ENCODE data around the gene SH3BP5.

The SH3BP5 gene

DNA sequence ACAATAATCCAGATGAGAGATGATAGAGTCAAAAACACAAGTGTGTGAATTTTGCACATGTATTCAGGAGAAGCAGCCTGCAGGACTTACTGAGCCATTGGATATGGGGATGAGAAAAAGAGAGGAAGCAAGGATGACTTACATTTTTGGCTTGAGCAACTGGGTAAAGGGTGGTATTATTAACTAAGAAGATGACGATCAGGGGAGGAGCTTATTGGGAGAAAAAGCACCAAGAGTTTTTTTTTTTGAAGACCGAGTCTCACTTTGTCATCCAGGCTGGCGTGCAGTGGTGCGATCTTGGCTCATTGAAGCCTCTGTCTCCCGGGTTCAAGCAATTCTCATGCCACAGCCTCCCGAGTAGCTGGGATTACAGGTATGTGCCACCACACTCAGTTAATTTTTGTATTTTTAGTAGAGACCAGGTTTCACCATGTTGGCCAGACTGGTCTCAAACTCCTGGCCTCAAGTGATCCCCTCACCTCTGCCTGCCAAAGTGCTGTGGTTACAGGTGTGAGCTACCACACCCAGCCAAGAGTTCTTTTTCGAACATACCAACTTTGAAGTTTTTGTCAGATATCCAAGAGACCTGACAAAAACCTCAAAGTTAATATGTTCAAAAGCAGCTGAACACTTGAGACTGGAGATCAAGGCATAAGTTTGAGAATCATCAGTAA lies 14.8 kb upstream of the SH3BP5 start:
- DNase-seq: no peak

DNA sequence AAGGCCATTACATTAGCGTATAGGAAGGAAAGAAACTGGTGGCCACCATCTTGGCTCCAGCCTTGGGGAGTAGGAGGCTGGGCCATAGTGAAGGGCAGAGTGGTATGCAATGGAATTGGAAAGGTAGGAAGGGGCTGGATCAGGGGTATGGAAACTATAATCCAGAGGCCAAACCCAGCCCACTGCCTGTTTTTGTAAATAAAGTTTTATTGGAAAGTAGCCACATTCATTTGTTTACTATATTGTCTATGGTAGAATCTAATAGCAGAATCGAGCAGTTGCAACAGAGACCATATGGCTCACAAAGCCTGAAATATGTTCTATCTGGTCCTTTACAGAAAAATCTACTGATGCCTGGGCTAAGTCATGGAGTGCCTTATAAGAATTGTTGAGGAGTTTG lies 14.1 kb upstream of the SH3BP5 start:
- no peak for DNase-seq

DNA sequence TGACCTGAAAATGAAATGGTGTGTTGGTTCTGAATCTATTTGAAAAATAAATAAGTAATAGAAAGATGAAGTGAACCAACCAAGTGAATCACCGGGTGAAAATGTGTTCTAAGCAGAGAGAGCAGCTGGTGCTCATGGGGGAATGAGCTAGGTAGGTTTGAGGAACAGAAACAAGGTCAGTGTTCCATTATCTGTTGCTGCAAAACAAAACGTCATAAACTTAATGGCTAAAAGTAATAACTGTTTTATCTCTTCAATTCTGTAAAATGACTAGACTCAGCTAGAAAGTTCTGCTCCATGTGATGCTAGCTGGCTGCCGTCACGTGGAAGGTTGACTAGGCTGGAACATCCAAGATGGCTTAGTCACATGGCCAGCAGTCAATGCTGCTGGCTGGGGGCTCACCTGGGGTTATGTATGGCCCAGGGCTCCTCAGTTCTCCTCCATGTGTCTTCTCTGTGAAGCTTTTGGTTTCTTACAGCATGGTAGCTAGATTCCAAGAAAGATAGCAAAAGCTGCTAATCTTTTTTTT lies 13.3 kb upstream of the SH3BP5 start:
- no peak for DNase-seq

DNA sequence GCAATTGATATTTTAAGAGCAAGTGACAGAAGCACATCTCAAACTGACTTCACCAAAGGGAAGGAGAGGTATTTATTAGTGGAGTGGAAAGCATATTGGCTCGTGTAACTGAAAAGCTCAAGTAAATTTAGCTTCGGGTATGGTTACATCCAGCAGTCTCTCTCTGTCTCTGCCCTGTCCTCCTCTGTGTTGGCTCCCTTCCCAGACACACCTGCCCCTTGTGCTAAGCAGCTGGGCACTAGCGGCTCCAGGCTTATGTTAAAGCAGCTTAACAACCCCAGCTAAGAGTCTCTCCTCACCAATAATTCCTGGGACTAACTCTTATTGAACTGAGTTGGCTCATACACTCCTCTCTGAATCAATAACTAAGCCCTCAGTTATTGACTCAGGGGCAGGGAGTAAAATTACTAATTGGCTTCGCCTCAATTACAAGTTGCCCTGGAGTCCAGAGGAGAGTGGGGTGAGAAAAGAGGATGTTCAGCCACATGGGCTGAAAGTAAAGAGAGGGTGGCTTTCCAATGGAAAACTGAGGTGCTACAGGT lies 12.8 kb upstream of the SH3BP5 start:
- DNase-seq: peak; percentile 79 to 90

DNA sequence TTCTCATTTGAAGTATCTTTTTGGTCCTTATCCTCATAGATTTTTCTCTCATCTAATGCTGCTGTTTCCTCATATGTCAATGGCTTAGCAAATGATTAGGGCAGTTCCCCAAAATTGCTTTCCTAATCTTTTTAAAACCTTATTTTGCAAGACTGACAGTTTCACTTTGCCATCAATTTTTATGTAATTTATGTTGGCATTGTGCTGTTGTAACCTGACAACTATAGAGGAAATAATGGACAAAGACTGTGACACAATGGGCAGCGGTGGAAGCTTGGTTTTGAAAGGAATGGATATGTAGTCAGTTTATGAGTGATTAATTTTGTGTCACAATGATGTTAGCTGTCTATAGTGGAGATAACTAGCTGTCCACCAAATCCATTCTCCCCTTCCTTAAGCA lies 10.6 kb upstream of the SH3BP5 start:
- DNase-seq: no peak

DNA sequence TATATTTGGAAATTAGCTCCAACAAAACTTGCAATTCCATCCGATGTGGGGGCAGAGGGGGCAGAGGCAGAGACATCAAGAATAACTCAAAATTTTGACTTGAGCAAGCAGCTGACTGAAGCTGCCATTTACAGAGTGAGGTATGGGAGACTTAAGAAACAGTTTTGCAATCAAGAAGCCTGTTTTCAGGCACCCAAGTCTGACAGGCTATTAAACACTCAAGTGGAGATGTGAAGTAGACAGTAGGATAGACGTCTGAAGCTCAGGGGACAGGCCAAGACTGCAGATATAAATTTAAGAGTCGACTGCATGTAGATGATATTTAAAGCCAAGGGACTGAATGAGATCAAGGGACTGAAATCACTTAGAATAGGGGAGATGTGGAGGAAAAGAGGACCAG lies 9.9 kb upstream of the SH3BP5 start:
- no peak for DNase-seq

DNA sequence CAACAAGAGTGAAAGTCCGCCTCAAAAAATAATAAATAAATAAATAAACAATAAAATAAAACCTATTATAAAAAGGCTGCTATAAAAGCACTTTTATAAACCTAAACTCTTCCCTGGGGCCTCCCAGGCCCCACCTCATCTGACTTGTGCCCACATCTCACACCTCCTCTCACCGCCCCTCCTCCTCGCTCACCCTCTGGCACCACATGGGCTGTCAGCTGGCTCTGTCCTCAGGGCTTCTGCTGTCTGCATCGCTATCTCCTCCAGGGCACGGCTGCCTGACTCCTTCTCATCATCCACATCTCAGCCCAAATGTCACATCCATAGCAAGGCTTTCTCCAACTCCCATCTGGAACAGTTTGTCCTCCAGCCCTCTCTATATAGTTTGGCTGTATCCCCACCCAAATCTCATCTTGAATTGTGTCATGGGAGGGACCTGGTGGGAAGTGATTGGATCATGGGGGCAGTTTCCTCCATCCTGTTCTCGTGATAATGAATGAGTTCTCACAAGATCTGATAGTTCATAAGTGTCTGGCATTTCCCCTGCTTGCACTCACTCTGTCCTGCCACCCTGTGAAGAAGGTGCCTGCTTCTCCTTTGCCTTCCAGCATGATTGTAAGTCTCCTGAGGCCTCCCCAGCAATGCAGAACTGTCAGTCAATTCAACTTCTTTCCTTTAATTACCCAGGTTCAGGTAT lies 8.8 kb upstream of the SH3BP5 start:
- DNase-seq: no peak

DNA sequence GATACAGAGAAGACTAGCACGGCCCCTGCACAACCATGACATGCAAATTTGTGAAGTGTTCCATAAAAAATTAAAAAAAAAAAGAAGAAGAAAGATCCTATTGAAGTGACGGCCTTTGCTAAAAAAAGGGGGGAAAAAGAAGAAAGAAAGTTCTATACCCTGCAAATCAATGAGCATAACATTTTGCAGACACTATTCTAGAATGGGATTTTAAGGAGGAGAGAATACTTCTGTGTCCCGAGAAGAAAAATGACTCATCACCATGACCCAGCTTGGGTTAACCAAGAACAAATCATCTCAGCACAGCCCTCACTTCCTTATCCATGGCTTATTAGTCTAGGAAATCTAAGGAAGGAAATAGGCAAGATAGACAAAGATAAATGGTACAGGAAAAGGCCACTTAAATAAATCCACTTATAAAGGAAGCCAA lies 7.4 kb upstream of the SH3BP5 start:
- no peak for DNase-seq

DNA sequence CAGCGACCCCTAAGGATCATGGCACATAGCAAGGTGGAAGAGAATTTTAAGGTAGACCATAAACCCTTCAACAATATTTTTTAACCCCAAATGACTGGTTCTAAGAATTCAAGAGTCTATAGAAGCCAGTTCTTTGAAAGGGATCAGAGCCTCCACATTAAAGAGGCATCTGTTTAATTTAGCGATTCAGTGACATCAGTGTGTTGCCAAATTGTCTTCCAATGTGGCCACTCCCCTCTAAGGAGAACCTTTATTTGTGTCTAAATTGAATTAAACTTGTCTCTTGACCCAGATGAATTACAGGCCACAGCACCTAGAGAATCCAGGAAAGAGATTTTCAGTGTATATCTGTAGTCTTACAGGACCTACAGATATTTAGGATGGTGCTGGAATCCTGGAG lies 6.6 kb upstream of the SH3BP5 start:
- no peak for DNase-seq

DNA sequence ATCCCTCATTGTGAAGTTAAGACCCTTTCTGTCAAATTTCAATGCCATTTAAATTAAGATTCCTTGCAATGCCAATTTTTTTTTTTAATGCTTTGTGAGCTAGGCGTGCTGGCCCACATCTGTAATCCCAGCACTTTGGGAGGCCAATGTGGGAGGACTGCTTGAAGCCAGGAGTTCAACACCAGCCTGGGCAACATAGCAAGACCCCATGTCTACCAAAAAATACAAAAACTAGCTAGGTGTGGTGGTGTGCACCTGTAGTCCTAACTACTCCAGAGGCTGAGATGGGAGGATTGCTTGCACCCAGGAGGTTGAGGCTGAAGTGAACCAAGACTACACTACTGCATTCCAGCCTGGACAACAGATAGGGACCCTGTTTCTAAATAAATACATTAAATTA lies 5.6 kb upstream of the SH3BP5 start:
- DNase-seq: no peak

DNA sequence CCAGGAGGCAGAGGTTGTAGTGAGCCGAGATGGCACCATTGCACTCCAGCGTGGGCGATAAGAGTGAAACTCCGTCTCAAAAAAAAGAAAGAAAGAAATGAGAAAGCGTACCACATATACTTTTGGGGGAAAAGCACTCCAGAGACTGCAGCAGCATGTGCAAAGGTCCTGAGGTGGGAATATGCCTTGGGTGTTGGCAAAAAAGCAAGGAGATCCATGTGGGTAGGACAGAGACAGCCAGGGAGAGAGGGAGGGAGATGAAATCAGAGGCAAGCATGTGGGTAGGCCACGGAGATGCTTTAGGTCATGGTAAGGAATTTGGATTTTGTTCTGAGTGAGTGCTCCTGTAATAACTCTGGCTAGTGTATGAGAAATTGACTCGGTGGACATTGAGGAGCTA lies 3.7 kb upstream of the SH3BP5 start:
- no peak for DNase-seq

DNA sequence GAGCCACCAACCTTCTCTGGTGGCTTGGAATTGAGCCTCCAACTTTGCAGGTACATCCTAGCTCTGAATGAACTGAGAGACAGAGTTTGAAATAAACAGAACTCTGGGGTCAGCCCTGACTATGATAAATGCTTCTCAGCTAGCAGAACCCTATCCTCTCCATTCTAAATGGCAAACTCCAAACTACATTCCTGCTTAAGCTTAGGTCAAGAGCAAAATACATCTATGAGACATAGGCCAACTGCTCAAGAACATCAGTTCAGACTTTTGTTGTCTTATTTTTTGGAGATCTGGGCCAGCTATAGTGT lies 1.5 kb upstream of the SH3BP5 start:
- no peak for DNase-seq

DNA sequence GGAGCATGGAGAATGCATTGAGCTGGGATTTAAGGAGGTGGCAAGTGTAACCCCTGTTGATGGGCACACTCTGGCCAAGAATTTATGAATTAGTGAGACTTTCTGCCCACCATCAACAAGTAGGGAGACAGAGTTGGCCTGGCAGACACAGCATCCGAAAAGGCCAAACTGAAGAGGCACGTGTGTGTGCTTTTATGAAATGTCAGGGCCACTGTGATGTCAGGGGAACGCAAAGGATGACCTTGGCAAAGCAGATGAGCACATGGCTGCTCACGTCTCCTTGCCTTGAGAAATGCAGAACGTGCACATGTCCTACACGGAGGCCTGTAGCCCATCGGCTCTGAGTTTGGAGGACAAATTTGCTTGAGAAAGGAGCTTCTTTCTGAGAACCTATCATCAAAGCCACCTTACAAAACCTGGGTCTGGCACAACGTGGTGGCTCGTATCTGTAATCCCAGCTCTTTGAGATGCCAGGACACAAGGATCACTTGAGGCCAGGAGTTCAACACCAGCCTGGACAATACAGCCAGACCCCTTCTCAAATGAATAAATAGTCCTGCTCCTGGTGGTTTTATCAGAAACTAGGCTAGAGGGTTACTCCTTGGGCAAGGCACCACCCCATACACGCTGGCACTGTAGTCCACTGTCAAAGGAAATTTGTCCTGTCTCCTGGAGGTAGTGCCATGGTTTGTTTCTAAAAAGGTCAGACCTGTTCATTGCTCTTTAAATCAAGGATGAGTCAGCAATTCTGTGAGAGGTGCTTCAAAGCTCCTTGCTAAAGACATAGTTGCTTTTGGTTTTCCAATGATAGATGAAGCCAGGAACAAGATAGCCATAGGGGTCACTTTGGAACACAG lies 941 bp upstream of the SH3BP5 start:
- DNase-seq: peak in 1 of 2 experiments; percentile 6

DNA sequence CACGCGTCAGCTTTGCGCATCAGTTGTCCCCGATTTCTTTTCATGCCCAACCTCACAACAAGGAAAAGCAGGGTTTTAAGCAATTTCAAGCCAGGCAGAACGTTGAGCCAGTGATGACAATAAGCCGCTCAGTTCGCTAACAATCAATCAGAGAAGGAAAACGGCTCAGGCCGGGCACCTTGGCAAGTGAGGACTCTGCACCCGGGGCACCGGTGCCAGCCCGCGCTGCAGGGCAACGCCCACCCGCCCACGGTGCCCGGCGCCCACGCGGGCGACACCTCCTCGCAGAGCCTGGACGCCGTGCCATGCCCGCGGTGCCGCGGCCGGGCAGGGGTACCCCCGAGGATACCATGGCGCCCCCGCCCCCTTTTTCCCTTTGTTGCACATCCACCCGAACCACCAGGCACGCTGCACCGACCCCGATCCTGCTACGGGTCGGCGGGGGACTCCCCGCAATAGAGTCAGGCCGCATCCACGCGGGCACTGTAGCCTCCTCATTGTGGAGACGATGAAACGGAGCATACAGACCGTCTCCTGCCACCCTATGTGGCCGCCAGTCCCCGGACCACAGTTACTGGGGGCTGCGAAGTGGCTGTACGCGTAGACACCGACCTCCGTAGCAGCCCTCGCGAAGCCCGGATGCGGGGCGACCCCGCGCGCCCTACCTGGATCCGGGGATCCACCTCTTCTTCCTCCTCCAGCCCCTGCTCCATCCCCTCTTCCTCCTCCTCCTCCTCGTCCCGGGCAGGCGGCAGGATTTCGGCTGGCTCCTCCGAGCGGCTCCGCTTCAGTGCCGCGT lies 581 bp downstream of the SH3BP5 start:
- DNase-seq: peak in 1 of 2 experiments; percentile 29

DNA sequence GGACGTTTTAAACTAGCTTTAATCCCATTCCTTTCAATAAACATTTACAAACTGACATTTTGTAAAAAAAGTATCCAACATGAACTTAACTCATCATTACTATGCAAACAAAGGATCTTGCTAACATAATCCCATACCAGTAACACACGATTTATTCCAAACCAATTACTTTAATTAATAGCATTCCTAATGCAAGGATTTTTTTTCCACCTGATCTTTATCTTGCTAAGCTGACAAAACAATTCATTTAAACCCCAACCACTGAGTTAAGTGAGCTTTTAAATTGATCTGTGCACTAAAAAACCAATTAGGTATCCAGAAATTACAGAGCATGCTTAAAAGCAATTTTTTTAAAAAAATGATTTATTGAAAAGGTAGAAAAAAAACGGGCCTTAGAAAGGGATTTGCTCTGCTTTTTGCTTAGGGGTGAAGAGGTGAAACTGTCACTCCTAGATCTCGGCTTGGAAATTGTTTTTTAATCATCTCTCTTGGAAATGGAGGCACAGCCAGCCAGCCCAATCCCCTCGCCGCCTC lies 1.2 kb downstream of the SH3BP5 start:
- DNase-seq: no peak

DNA sequence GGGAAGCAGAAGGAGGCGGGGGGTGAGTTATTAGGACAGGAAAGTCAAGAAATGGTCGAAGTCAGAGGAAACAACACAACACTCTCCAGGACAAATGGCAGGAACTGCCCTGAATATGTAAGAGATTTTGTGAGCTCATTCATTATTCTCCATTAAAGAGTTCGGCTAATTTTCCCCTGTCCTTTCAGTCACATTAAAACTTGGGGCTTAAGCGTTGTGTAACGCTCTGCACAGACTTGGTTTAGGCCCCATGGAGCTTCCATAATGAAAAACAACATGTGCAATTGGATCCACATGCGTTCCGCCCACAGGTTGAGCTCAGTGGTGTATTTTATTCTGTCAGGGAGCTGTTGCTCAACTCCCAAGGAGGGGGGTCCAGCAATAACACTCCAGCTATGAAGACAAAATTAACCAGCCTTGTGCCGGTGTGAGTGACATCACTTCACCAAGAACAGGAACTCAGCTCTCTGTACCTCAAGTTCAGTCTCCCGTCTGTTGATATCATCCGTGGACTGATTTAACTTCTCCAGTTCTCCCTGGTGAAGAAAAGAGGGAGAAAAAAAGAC lies 2.3 kb downstream of the SH3BP5 start:
- no peak for DNase-seq

DNA sequence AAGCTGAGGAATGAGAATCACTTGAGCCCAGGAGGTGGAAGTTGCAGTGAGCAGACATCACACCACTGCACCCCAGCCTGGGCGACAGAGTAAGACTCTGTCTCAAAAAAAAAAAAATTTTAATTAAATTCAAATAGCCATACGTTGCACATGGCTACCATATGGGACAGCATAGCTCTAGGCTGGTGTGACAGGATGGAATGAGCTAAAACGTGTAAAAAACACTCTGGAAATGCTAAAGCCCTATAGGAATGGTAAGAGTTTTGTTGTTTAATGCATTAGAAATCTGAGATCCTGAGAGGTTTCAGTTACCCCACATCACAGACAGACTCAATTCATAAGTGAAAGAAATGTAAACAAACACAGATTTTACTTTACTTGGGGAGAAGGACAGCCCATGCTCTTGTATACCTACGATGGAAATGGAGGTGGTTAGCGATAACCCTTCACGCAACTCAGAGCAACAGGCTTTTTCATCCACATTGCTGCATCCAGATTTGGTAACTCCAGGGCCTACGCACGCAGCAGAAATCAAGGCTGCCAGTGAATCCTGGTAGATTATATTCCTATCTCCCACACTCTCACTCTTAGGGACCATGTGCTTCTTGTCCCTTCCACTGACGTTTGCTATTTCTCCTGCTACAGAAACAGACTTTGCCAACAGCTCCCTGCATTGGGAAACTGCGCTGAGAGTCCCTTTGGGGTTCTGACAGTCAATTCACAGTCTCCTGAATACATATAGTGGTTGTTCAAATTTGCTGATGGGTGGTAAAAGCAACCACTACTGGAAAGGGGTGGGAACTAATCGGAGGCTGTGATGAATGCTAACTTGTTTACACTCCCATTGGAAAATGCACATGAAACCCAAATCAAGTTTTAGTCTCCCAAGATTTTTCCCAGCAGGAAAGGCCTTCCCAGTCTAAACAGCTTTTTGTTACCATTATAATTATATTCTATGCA lies 3.1 kb downstream of the SH3BP5 start:
- no peak for DNase-seq

DNA sequence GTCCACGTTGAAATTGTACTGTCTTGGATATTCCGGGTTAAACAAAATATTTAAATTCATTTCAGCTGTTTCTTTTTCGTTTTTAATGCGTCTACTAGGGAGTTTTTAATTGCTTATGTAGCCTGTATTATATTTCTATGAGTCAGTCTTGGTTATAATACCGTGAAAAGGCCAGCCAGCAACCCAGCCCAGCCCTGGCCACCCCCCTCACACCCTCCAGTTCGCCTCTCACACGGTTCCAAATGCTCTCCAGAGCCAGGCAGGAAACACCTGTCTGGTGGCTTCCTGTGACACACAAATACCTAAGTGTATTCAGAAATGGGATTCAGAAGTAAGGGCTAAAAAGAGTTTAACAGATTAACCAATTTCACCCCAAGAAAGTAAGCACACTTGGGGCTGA lies 4.4 kb downstream of the SH3BP5 start:
- DNase-seq: peak; percentile 70 to 72

DNA sequence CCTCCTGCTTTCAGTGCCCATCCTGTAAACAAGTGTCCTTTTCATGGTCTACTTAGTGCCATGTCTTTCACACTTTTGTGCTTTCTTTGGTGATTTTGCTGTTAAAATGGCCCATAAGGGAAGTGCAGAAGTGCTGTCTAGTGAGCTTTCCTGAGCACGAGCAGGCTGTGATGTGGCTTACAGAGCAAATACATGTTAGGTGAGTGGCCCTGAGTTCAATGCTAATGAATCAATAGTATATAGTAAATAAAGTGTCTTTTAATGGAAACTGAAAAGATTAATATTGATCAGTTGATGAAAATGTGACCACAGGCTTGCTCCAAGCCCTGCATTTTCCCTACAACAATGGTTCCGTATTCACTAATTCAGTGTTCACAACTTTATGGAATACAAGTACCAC lies 5.7 kb downstream of the SH3BP5 start:
- no peak for DNase-seq

DNA sequence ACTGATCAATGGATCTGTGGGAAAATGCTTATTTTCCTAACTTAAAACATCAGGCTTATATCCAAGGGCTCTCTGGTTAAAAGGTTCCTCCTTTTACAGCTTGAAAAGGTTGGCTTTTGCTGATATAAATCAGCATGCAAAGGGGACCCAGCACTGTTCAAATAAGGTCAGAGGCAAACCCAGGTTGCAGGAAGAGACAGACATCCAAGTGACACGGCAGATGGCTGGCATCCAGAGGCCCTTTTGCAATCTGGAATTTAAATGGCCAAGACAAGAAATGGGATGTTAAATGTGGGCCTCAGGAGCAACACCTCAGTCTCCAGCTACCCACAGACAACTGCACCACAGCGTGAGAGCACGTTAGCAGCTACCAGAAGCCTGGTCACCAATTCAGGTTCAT lies 6.3 kb downstream of the SH3BP5 start:
- DNase-seq: peak in 1 of 2 experiments; percentile 5

DNA sequence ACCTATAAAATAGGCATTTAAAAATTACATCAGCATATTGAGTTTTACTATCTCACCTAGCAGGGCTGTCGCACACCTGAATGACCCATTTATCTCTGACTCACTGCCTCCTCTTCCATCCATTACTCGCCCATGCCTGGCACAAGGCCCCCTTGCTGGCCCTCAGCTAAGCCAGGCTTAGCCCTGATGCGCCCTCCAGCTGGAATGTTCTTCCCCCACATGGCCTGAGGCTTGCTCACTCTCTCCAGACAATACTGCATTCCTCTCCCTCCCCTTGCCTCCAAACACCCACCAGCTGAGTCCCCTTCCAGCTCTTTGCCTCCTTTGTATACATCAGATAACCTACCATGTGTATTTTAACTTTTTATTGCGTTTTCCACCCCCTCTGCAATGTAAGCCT lies 7.2 kb downstream of the SH3BP5 start:
- DNase-seq: no peak

All from SHP77 (cell line).